ENCODE data around the gene EPRS1. TPM values are rescaled to one million over a fixed set of nuclear protein-coding genes. Genes with fewer than 3 reads are reported as not detected.
"Not testable (repeated sequence)": the region's sequence is repeated elsewhere in the genome, so short reads cannot be mapped to it uniquely, and the experiment has no call there.

Gene EPRS1
- total RNA-seq, 4 donors from 2014 or later = 16.8 to 101 (median 52.2) TPM

DNA sequence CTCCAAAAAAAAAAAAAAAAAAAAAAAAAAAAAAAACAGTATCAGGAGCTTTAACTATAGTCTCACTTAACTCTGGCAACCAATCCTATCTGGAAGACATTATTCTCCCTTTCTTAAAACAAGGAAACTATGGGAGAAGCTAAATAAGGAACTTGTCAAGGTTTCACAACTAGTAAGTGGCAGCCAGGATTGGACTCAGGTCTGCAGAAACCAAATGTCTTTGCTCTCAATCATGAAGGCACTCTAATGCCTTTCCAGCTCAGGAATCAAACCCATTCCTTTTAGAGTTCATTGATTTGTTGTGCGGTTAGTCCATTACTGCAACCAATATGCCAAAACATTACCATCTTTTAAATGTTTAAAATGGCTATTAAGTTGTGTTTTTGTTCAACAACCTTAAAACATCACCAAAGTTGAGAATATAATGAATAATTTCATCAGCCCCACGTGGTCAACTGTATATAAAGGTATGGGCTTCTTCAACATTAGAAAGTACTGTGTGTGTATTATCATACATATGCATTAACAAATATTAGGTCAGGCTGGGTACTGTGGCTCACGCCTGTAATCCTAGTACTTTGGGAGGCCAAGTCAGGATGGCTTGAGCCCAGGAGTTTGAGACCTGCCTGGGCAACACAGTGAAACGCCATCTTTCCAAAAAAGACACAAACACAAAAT lies 1.5 kb downstream of the EPRS1 start:
- intact Hi-C loops (cut with DNase I; ENCODE audit: low total_unique reads) = no loop called here
- no peak for DNase-seq
- Histone ChIP-seq H3K27me3 (no peaks in the 10 kb centered on the region), H3K4me1 (no peaks in the 10 kb centered on the region), H3K27ac (peak overlapping the region in 1 of 2 donors; percentile 90), H3K9me3 (no peaks in the 10 kb centered on the region), H3K36me3 (no peaks in the 10 kb centered on the region), H3K4me3 (peak overlapping the region; percentile 73 to 88)
- TF ChIP-seq, protein P1, sequence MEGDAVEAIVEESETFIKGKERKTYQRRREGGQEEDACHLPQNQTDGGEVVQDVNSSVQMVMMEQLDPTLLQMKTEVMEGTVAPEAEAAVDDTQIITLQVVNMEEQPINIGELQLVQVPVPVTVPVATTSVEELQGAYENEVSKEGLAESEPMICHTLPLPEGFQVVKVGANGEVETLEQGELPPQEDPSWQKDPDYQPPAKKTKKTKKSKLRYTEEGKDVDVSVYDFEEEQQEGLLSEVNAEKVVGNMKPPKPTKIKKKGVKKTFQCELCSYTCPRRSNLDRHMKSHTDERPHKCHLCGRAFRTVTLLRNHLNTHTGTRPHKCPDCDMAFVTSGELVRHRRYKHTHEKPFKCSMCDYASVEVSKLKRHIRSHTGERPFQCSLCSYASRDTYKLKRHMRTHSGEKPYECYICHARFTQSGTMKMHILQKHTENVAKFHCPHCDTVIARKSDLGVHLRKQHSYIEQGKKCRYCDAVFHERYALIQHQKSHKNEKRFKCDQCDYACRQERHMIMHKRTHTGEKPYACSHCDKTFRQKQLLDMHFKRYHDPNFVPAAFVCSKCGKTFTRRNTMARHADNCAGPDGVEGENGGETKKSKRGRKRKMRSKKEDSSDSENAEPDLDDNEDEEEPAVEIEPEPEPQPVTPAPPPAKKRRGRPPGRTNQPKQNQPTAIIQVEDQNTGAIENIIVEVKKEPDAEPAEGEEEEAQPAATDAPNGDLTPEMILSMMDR (IDR thresholded peaks at IDR 0.05) = no peak
- no peak for TF ChIP-seq POLR2A (IDR thresholded peaks at IDR 0.05)

GRCh38 chr1:220043646-220044045 lies 2.7 kb downstream of the EPRS1 start:
- intact Hi-C loops (cut with DNase I; ENCODE audit: low total_unique reads) = no loop called here
- Histone ChIP-seq H3K4me3 (no peak overlapping the region), H3K27me3 (no peaks in the 10 kb centered on the region), H3K27ac (no peak overlapping the region), H3K9me3 (no peaks in the 10 kb centered on the region), H3K36me3 (no peaks in the 10 kb centered on the region), H3K4me1 (no peaks in the 10 kb centered on the region)
- TF ChIP-seq POLR2A (IDR thresholded peaks at IDR 0.05) = no peak
- TF ChIP-seq, protein P1 (IDR thresholded peaks at IDR 0.05) = no peak
- DNase-seq = no peak

DNA sequence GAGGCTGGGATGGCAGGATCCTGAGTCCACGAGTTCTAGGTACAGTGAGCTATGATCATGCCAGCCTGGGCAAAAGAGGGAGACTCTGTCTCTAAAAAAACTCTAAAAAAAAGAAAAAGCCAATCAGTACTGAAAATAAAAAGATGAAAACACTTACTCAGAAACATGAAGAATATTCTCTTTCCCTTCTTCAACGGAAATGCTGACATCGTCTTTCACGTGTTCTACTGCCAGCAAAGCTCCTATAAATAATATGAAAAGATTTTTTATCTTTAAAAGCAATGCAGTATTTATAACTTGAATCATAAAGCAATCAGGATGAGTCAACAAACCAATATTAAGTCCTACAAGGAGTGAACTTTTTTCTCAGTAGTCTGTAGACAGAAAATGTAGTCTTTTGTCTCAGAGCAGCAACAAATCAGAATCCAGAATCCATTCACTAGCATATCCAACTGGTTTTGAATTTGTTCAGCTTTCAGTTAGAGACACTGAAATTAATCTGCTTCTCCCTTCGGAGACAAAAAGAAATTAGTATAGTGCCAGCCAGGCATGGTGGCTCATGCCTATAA lies 6.2 kb downstream of the EPRS1 start:
- no peaks in the 10 kb centered on the region for H3K4me1 ChIP-seq
- DNase-seq = no peak
- no peak overlapping the region for H3K27ac ChIP-seq
- H3K4me3 ChIP-seq = no peak overlapping the region
- H3K36me3 ChIP-seq = no peaks in the 10 kb centered on the region
- no peaks in the 10 kb centered on the region for H3K9me3 ChIP-seq
- no peaks in the 10 kb centered on the region for H3K27me3 ChIP-seq
- intact Hi-C loops (cut with DNase I; ENCODE audit: low total_unique reads) = no loop called here
- TF ChIP-seq, protein P1 (IDR thresholded peaks at IDR 0.05) = no peak
- no peak for TF ChIP-seq POLR2A (IDR thresholded peaks at IDR 0.05)

GRCh38 chr1:220038640-220039039 lies 7.7 kb downstream of the EPRS1 start:
- H3K36me3 ChIP-seq = no peaks in the 10 kb centered on the region
- H3K27ac ChIP-seq = no peak overlapping the region
- H3K9me3 ChIP-seq = no peaks in the 10 kb centered on the region
- TF ChIP-seq POLR2A (IDR thresholded peaks at IDR 0.05) = no peak
- TF ChIP-seq, protein P1 (IDR thresholded peaks at IDR 0.05) = no peak
- no peaks in the 10 kb centered on the region for H3K4me1 ChIP-seq
- intact Hi-C loops (cut with DNase I; ENCODE audit: low total_unique reads) = no loop called here
- H3K27me3 ChIP-seq = no peaks in the 10 kb centered on the region
- no peak overlapping the region for H3K4me3 ChIP-seq
- DNase-seq = no peak

- H3K27ac ChIP-seq; H3K4me3 ChIP-seq; intact Hi-C loops (cut with DNase I; ENCODE audit: low total_unique reads); H3K4me1 ChIP-seq; H3K27me3 ChIP-seq; H3K36me3 ChIP-seq; DNase-seq; H3K9me3 ChIP-seq: not testable (repeated sequence)
Observed at GRCh38 chr1:220037810-220038209, 8.5 kb downstream of the EPRS1 start.

Data from uterus (tissue), 4 donors.